Prostate gland (tissue), 2 donors: ENCODE data around the gene FAM20B.
A peak's percentile ranks its signal among the peaks of the same experiment; 100 is the strongest.

ENCODE experiments used
- POLR2A ChIP-seq: fragments of 450-650 bp; IDR thresholded peaks from one replicate; pipeline ENCODE4 v1.6.1; 2016; ENCODE audit warnings: antibody characterized with exemption, mild to moderate bottlenecking
- POLR2AphosphoS5 ChIP-seq: sonication (generic); formaldehyde crosslinking; IDR thresholded peaks from one replicate; pipeline ENCODE4 v1.6.1; 2017; ENCODE audit warnings: antibody characterized with exemption
- TF ChIP-seq, protein P1 (sequence below), 4 experiments: fragments of 200-600 bp in 2 of 4; fragments of 450-650 bp in 2 of 4; sonication (generic) in 2 of 4; IDR thresholded peaks; 1 replicate in 3 of 4; 2 replicates in 1 of 4; pipeline ENCODE4 v1.5.1; 2016 to 2019; ENCODE audit warnings: antibody characterized with exemption in 4 of 4, mild to moderate bottlenecking in 2 of 4, moderate library complexity in 2 of 4

- TF ChIP-seq, protein P1, sequence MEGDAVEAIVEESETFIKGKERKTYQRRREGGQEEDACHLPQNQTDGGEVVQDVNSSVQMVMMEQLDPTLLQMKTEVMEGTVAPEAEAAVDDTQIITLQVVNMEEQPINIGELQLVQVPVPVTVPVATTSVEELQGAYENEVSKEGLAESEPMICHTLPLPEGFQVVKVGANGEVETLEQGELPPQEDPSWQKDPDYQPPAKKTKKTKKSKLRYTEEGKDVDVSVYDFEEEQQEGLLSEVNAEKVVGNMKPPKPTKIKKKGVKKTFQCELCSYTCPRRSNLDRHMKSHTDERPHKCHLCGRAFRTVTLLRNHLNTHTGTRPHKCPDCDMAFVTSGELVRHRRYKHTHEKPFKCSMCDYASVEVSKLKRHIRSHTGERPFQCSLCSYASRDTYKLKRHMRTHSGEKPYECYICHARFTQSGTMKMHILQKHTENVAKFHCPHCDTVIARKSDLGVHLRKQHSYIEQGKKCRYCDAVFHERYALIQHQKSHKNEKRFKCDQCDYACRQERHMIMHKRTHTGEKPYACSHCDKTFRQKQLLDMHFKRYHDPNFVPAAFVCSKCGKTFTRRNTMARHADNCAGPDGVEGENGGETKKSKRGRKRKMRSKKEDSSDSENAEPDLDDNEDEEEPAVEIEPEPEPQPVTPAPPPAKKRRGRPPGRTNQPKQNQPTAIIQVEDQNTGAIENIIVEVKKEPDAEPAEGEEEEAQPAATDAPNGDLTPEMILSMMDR (IDR thresholded peaks at IDR 0.05) = peak; percentile 15 to 61 (median 49)
- TF ChIP-seq POLR2AphosphoS5 (no peak), POLR2A (no peak)
Observed at GRCh38 chr1:179121159-179121938, 95.7 kb downstream of the FAM20B start.
